ENCODE measurements around the gene RGL1.

DNA sequence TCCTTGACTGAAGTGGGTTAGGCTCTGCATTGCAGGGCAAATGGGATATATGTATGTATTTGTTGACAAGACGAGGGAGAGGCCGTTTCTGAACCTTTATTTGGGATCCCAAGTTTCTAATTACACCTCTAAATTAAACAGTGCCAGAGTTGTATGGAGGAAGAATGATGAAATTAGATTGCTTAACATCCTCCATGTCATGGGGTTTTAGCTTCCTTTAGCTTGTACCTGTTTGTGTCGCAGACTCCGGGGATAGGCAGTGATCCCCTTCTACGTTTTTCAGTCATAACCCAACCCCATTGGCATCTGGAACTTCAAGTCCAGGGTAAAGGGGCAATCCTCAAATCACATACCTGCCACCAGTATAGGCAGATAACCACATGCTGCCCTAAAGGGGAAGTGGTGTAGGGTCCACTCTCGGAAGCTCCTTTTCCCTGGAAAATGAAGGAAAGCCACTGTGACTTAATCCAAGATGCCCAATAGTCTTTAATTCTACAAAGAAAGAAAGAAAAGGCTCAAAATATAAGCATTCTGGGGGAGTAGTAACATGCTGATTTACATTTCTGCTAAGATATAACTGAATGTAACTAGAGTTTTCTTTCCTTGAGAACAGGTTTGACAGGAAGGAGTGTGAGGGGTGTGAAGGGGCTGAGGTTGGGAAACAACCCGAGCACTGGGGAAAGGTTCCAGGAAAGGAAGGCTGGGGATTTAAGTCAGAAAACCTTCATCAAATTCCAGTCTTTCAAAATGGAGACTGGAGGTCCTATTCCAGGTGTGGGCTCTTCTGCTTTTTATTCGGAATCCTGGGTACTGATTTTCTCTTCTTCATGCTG is 77.6 kb downstream of the RGL1 start:
- TF ChIP-seq, protein P1, sequence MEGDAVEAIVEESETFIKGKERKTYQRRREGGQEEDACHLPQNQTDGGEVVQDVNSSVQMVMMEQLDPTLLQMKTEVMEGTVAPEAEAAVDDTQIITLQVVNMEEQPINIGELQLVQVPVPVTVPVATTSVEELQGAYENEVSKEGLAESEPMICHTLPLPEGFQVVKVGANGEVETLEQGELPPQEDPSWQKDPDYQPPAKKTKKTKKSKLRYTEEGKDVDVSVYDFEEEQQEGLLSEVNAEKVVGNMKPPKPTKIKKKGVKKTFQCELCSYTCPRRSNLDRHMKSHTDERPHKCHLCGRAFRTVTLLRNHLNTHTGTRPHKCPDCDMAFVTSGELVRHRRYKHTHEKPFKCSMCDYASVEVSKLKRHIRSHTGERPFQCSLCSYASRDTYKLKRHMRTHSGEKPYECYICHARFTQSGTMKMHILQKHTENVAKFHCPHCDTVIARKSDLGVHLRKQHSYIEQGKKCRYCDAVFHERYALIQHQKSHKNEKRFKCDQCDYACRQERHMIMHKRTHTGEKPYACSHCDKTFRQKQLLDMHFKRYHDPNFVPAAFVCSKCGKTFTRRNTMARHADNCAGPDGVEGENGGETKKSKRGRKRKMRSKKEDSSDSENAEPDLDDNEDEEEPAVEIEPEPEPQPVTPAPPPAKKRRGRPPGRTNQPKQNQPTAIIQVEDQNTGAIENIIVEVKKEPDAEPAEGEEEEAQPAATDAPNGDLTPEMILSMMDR (IDR thresholded peaks at IDR 0.05) = no peak
- no peak for TF ChIP-seq EZH2 (IDR thresholded peaks at IDR 0.05)
